ENCODE results near the gene TRAF3. TPM values are rescaled to one million over a fixed set of nuclear protein-coding genes. Genes with fewer than 3 reads are reported as not detected.

The TRAF3 gene
- total RNA-seq, 1 donor from 2014 or later = 14.0 TPM

- no peak for DNase-seq (ENCODE audit: extremely low spot score in 2 of 2)
Observed at GRCh38 chr14:102910442-102910841, 133.2 kb downstream of the TRAF3 start.

DNA sequence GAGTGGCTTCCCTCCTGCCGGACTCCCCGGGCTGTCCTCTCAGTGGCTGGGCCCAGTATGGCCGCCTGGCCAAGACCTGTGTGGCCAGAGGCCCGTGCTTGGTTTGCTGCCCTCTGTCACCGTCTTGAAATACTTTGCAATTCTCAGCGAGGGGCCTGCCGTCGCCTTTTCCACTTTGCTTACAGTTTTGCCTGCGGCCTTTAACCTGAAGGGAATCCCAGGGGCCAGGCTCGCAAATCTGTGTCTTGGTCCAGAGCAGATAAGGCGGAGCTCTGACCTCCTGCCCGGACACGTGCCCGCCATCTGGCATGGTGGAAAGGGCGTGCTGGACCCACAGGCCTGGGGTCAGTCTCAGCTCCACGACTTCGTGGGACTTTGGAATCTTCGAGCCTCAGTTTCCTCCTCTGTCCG lies 134.3 kb downstream of the TRAF3 start:
- Histone ChIP-seq H3K4me3 (no peak overlapping the region), H3K36me3 (peaks cover 0 to 10% of the 10 kb centered on the region in 2 donors), H3K27ac (no peak overlapping the region), H3K9me3 (no peaks in the 10 kb centered on the region), H3K27me3 (no peaks in the 10 kb centered on the region), H3K4me1 (no peaks in the 10 kb centered on the region)
- no peak for TF ChIP-seq POLR2A (IDR thresholded peaks at IDR 0.05)
- no peak for TF ChIP-seq POLR2AphosphoS5 (IDR thresholded peaks at IDR 0.05; ENCODE audit: insufficient read depth in 1 of 2, low read depth in 1 of 2)
- TF ChIP-seq, protein P1, sequence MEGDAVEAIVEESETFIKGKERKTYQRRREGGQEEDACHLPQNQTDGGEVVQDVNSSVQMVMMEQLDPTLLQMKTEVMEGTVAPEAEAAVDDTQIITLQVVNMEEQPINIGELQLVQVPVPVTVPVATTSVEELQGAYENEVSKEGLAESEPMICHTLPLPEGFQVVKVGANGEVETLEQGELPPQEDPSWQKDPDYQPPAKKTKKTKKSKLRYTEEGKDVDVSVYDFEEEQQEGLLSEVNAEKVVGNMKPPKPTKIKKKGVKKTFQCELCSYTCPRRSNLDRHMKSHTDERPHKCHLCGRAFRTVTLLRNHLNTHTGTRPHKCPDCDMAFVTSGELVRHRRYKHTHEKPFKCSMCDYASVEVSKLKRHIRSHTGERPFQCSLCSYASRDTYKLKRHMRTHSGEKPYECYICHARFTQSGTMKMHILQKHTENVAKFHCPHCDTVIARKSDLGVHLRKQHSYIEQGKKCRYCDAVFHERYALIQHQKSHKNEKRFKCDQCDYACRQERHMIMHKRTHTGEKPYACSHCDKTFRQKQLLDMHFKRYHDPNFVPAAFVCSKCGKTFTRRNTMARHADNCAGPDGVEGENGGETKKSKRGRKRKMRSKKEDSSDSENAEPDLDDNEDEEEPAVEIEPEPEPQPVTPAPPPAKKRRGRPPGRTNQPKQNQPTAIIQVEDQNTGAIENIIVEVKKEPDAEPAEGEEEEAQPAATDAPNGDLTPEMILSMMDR (IDR thresholded peaks at IDR 0.05) = no peak
- no peak for DNase-seq (ENCODE audit: extremely low spot score in 2 of 2)
- intact Hi-C loops (cut with DNase I) = loop anchor here (10.0 kb wide), 1 partner anchor 137 kb away; the partner anchor contains the start of gene TRAF3

More at GRCh38 chr14:102910442-102910841, 133.2 kb downstream of the TRAF3 start:
- Histone ChIP-seq H3K9me3 (no peaks in the 10 kb centered on the region), H3K4me1 (no peaks in the 10 kb centered on the region), H3K27me3 (no peaks in the 10 kb centered on the region), H3K36me3 (peaks cover 0 to 21% of the 10 kb centered on the region in 2 donors), H3K27ac (no peak overlapping the region), H3K4me3 (no peak overlapping the region)
- TF ChIP-seq POLR2AphosphoS5 (IDR thresholded peaks at IDR 0.05; ENCODE audit: insufficient read depth in 1 of 2, low read depth in 1 of 2) = no peak
- TF ChIP-seq POLR2A (IDR thresholded peaks at IDR 0.05) = no peak
- TF ChIP-seq, protein P1 (IDR thresholded peaks at IDR 0.05) = no peak
- intact Hi-C loops (cut with DNase I) = loop anchor here (10.0 kb wide), 1 partner anchor 136 kb away; the partner anchor contains the start of gene TRAF3

DNA sequence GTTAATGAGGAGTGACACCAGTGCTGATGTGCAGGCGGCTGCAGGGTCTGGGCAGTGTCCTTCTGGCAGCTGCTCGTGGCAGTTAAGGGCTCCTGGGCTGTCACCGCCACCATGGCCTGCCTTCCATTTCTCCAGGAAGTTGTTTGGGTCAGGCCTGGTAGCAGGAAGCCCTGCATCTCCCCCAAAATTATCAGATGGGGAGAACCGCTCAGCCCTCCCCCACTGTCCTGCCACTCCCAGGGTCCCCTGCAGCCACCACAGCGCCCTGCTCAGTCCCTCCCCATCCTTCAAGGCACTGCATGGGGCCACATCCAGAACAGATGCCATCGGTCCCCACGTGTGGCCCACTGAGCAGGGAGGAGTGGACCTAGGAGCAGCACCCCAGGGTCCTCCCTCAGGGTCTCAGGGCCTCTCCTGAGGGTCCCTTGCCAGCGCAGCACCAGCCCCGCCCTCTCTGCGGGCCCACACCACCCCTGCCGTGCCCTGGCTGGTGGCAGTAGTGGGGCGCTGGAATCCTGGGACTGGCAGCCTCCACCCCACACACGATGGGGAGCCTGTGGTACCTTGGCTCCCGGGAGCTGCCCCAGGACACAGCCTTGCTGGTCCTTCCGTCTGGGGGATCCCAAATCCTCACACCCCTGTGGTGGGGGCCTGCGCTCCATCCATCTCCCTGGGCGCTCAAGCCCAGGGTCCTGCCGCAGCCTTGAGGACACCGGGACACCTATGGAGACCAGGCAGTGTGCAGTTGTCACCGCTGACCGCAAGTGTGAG lies 134.9 kb downstream of the TRAF3 start:
- Histone ChIP-seq H3K36me3 (peaks cover 0 to 4% of the 10 kb centered on the region in 2 donors), H3K9me3 (no peaks in the 10 kb centered on the region), H3K4me3 (no peak overlapping the region), H3K27me3 (no peaks in the 10 kb centered on the region), H3K4me1 (no peaks in the 10 kb centered on the region), H3K27ac (no peak overlapping the region)
- TF ChIP-seq, protein P1 (IDR thresholded peaks at IDR 0.05) = no peak
- TF ChIP-seq POLR2A (IDR thresholded peaks at IDR 0.05) (no peak), POLR2AphosphoS5 (IDR thresholded peaks at IDR 0.05; ENCODE audit: insufficient read depth in 1 of 2, low read depth in 1 of 2) (no peak)
- intact Hi-C loops (cut with DNase I) = loop anchor here (10.0 kb wide), 1 partner anchor 137 kb away; the partner anchor contains the start of gene TRAF3
- no peak for DNase-seq (ENCODE audit: extremely low spot score in 2 of 2)

DNA sequence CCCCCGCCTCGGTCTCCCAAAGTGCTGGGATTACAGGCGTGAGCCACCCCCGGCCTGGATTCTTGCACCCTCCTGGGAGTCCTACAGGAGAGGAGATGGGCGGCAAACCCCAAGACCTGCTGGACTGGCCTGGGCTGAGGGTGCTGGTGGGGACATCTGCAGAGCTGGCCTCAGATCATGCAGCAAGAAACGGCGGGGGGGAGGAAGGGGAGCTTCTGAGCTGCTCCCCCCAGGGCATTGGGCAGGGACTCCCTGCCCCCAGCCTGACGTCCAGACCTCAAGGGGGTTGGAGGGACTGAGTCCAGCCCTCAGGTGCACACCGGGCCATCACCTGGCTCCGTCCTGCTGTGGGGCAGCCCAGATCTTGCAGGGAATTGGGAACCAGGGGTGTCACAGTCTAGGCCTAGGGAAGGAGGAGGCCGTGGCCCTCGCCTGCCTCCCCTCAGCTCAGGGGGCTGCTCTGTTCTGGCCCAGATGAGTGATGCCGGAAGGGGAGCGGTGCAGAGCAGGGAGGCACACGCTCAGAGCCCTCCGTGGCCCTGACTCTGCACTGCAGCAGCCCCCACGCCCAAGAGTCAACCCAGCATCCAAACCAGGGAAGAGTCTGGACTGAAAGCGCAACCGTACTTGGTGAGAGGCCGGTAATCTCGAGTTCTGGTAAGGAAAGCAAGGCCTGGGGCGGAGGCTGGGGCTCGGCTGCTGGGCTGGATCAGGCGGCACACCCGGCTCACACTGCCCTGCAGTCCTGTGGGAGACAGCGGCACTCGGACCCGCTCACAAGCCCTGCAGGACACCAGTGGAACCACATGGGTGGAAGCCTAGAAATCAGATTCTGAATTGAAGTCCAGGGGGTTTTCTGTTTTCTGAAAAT lies 136.3 kb downstream of the TRAF3 start:
- TF ChIP-seq POLR2AphosphoS5 (IDR thresholded peaks at IDR 0.05; ENCODE audit: insufficient read depth in 1 of 2, low read depth in 1 of 2) = no peak
- TF ChIP-seq, protein P1 (IDR thresholded peaks at IDR 0.05) = no peak
- H3K36me3 ChIP-seq = no peaks in the 10 kb centered on the region
- no peaks in the 10 kb centered on the region for H3K9me3 ChIP-seq
- no peaks in the 10 kb centered on the region for H3K27me3 ChIP-seq
- no peak overlapping the region for H3K4me3 ChIP-seq
- intact Hi-C loops (cut with DNase I) = loop anchor here (10.0 kb wide), 1 partner anchor 139 kb away; the partner anchor contains the start of gene TRAF3
- DNase-seq (ENCODE audit: extremely low spot score in 2 of 2) = no peak
- no peak overlapping the region for H3K27ac ChIP-seq
- H3K4me1 ChIP-seq = no peaks in the 10 kb centered on the region
